CD14-positive monocyte (primary cell): Measurements from ENCODE around the gene KATNBL1. TPM values are rescaled to one million over a fixed set of nuclear protein-coding genes. Genes with fewer than 3 reads are reported as not detected.

Experiments
- DNase-seq, 3 donors: peaks; one replicate each; pipeline ENCODE4 v3.0.0-alpha.2; 2011 to 2022
- H2AFZ ChIP-seq: 2 replicates; pipeline ENCODE4 v1.6.0; 2012; ENCODE audit warnings: mild to moderate bottlenecking, low read depth, low read length, inconsistent platforms; ENCODE audit not compliant: insufficient read depth, poor library complexity, severe bottlenecking
- H3K27ac ChIP-seq, 2 donors: 1 replicate in 1 of 2; 2 replicates in 1 of 2; pipeline ENCODE4 v1.5.1; 2012 to 2013; ENCODE audit warnings: low read length in 2 of 2, control low read depth in 1 of 2, inconsistent platforms in 1 of 2, low read depth in 1 of 2, mild to moderate bottlenecking in 1 of 2
- H3K27me3 ChIP-seq, 2 donors: one replicate each; pipeline versions ENCODE4 v1.6.0 to v1.6.1; 2011 to 2013; ENCODE audit warnings: low read length in 2 of 2; ENCODE audit not compliant: control insufficient read depth in 2 of 2, insufficient read depth in 2 of 2
- H3K36me3 ChIP-seq, 2 donors: replicated peaks in 1 of 2; 1 replicate in 1 of 2; 2 replicates in 1 of 2; pipeline versions ENCODE4 v1.5.1 to v1.6.1; 2012 to 2013; ENCODE audit warnings: low read length in 2 of 2, control low read depth in 1 of 2, inconsistent platforms in 1 of 2, mild to moderate bottlenecking in 1 of 2; ENCODE audit not compliant: insufficient read depth in 2 of 2, control insufficient read depth in 1 of 2
- H3K4me1 ChIP-seq, 2 donors: 1 replicate in 1 of 2; 2 replicates in 1 of 2; pipeline versions ENCODE4 v1.5.1 to v1.6.1; 2012 to 2013; ENCODE audit warnings: low read length in 2 of 2, control low read depth in 1 of 2, inconsistent platforms in 1 of 2, mild to moderate bottlenecking in 1 of 2, moderate library complexity in 1 of 2; ENCODE audit not compliant: insufficient read depth in 2 of 2, control insufficient read depth in 1 of 2
- H3K4me2 ChIP-seq: replicated peaks from 2 replicates; pipeline ENCODE3; 2012; ENCODE audit warnings: low read length, moderate library complexity, mild to moderate bottlenecking; ENCODE audit not compliant: poor library complexity, severe bottlenecking; ENCODE audit errors: extremely low read depth
- H3K4me3 ChIP-seq, 3 experiments: fragments of 200-600 bp in 1 of 3; sonication (generic) in 1 of 3; replicated peaks in 1 of 3; 1 replicate in 2 of 3; 2 replicates in 1 of 3; pipeline ENCODE4 v1.5.1; 2011 to 2013; ENCODE audit warnings: low read length in 3 of 3, mild to moderate bottlenecking in 3 of 3, control low read depth in 2 of 3, low read depth in 2 of 3, inconsistent platforms in 1 of 3, moderate library complexity in 1 of 3
- H3K79me2 ChIP-seq: 2 replicates; pipeline ENCODE4 v1.6.0; 2012; ENCODE audit warnings: mild to moderate bottlenecking, control low read depth, inconsistent platforms, low read length, moderate library complexity; ENCODE audit not compliant: insufficient read depth
- H3K9ac ChIP-seq: 2 replicates; pipeline ENCODE4 v1.6.0; 2017; ENCODE audit warnings: low read length, mild to moderate bottlenecking; ENCODE audit not compliant: insufficient read depth, poor library complexity, severe bottlenecking
- H3K9me3 ChIP-seq, 2 donors: replicated peaks in 1 of 2; 1 replicate in 1 of 2; 2 replicates in 1 of 2; pipeline versions ENCODE4 v1.5.1 to v1.6.1; 2012 to 2013; ENCODE audit warnings: low read length in 2 of 2, control low read depth in 1 of 2; ENCODE audit not compliant: control insufficient read depth in 1 of 2, insufficient read depth in 1 of 2
- H4K20me1 ChIP-seq: 2 replicates; pipeline ENCODE4 v1.6.0; 2012; ENCODE audit warnings: mild to moderate bottlenecking, low read length, control low read depth, moderate library complexity; ENCODE audit not compliant: insufficient read depth
- H3K27ac Mint-ChIP-seq, 7 donors: one replicate each; pipeline ENCODE4 v1.8.0; 2020; ENCODE audit warnings: mild to moderate bottlenecking in 7 of 7, mixed read lengths in 7 of 7, moderate library complexity in 6 of 7, inconsistent platforms in 2 of 7
- H3K27me3 Mint-ChIP-seq, 3 donors: one replicate each; pipeline ENCODE4 v1.8.0; 2021 to 2022; ENCODE audit warnings: low read depth in 3 of 3, mild to moderate bottlenecking in 3 of 3, mixed read lengths in 3 of 3, moderate library complexity in 3 of 3, inconsistent platforms in 1 of 3
- H3K36me3 Mint-ChIP-seq, 2 donors: one replicate each; pipeline ENCODE4 v1.8.0; 2020; ENCODE audit warnings: mixed read lengths in 2 of 2, inconsistent platforms in 1 of 2, mild to moderate bottlenecking in 1 of 2
- H3K4me1 Mint-ChIP-seq: one replicate; pipeline ENCODE4 v1.8.0; 2020; ENCODE audit warnings: mild to moderate bottlenecking, mixed read lengths
- H3K4me3 Mint-ChIP-seq, 2 donors: one replicate each; pipeline ENCODE4 v1.8.0; 2020; ENCODE audit warnings: mild to moderate bottlenecking in 2 of 2, mixed read lengths in 2 of 2, moderate library complexity in 1 of 2
- H3K9me3 Mint-ChIP-seq, 7 donors: one replicate each; pipeline ENCODE4 v1.8.0; 2020 to 2022; ENCODE audit warnings: mixed read lengths in 7 of 7, mild to moderate bottlenecking in 6 of 7, moderate library complexity in 6 of 7, inconsistent platforms in 2 of 7
- WGBS: methylation state at CpG from one replicate; pipeline ENCODE4 v1.1.5; 2013; ENCODE audit warnings: missing lambda C conversion rate; ENCODE audit not compliant: insufficient coverage; 5-methylcytosine and 5-hydroxymethylcytosine counted together
- intact Hi-C, 2 donors: fragments of 100-400 bp; cut with micrococcal nuclease; formaldehyde crosslinking; loops; one replicate each; pipeline versions ENCODE4 v1.15.0 to v1.15.1; 2023
- polyA plus RNA-seq, 3 donors: library from polyadenylated mRNA; depleted of rRNA in 1 of 3; unstranded in 2 of 3; stranded (reverse) in 1 of 3; fragments of 300-500 nt in 2 of 3; fragments of >200 nt in 1 of 3; fragmentation: Illumina TruSeq in 2 of 3; gene quantifications; 1 replicate in 2 of 3; 2 replicates in 1 of 3; pipeline ENCODE4 v1.2.3, GENCODE V29; 2012 to 2021
- TF ChIP-seq, protein P1 (sequence below): fragments of 200-600 bp; IDR thresholded peaks from one replicate; pipeline ENCODE4 v1.8.0; 2022; ENCODE audit warnings: antibody characterized with exemption, mild to moderate bottlenecking

Gene KATNBL1
- polyA plus RNA-seq, 3 donors: 16.5 to 38.4 (median 37.7) TPM

DNA sequence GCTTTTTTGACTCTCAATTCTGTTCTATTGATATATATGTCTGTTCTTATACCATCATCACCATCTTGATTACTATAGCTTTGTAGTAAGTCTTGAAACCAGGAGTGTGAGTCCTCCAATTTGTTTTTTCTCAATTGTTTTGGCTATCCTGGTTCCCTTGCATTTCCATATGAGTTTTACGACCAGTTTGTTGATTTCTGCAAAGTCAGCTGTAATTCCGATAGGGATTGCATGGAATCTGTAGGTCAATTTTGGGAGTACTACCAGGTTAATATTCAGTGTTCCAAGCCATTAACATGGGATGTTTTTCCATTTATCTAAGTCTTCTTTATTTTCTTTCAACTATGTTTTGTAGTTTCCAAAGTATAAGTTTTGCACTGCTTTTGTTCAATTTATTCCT is 81.0 kb downstream of the KATNBL1 start:
- intact Hi-C loops: no loop called here
- WGBS: no CpG with 5 or more reads among the region's 2 CpGs
- no peak overlapping the region for H3K9ac ChIP-seq

DNA sequence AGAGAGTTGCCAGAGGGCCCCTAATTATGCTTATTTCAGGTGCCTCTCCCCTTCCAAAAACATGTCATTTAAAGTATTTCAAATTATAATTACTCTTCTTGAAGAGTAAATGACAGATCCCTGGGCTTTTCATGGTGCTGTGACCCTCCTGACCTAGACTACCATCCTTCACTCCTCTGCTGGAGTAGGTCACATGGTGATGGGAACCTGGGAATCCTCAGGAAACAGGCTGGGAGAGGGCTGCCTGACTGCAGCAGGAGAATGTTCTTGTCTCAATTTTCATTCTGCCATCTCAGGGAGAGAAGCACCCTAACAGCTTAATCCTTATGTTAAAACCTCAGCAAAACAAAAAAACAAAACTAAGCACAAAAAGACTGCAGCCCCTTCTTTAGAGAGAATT is 83.4 kb downstream of the KATNBL1 start:
- Histone ChIP-seq H3K9ac (no peak overlapping the region), H3K36me3 (no peaks in the 10 kb centered on the region), H3K27me3 (peaks cover 0 to 4% of the 10 kb centered on the region in 2 donors), H3K9me3 (no peaks in the 10 kb centered on the region), H3K4me3 (no peak overlapping the region), H3K27ac (no peak overlapping the region), H3K4me1 (no peaks in the 10 kb centered on the region), H2AFZ (no peak overlapping the region), H4K20me1 (no peaks in the 10 kb centered on the region), H3K4me2 (no peak overlapping the region), H3K79me2 (no peaks in the 10 kb centered on the region)
- intact Hi-C loops: no loop called here
- peaks cover 2 to 7% (median 3%) of the 10 kb centered on the region in 7 donors for H3K9me3 Mint-ChIP-seq
- peaks cover 4 to 9% (median 4%) of the 10 kb centered on the region in 3 donors for H3K27me3 Mint-ChIP-seq
- H3K27ac Mint-ChIP-seq: no peak overlapping the region
- TF ChIP-seq, protein P1, sequence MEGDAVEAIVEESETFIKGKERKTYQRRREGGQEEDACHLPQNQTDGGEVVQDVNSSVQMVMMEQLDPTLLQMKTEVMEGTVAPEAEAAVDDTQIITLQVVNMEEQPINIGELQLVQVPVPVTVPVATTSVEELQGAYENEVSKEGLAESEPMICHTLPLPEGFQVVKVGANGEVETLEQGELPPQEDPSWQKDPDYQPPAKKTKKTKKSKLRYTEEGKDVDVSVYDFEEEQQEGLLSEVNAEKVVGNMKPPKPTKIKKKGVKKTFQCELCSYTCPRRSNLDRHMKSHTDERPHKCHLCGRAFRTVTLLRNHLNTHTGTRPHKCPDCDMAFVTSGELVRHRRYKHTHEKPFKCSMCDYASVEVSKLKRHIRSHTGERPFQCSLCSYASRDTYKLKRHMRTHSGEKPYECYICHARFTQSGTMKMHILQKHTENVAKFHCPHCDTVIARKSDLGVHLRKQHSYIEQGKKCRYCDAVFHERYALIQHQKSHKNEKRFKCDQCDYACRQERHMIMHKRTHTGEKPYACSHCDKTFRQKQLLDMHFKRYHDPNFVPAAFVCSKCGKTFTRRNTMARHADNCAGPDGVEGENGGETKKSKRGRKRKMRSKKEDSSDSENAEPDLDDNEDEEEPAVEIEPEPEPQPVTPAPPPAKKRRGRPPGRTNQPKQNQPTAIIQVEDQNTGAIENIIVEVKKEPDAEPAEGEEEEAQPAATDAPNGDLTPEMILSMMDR: no peak
- no peak overlapping the region for H3K4me3 Mint-ChIP-seq
- no peaks in the 10 kb centered on the region for H3K4me1 Mint-ChIP-seq
- DNase-seq: no peak
- H3K36me3 Mint-ChIP-seq: no peaks in the 10 kb centered on the region

More for the DNA sequence above, 81.0 kb downstream of the KATNBL1 start:
- Mint-ChIP-seq H3K27me3 (peaks cover 2 to 9% (median 4%) of the 10 kb centered on the region in 3 donors), H3K9me3 (peaks cover 0 to 3% (median 0%) of the 10 kb centered on the region in 7 donors), H3K4me1 (no peaks in the 10 kb centered on the region), H3K27ac (no peak overlapping the region), H3K4me3 (no peak overlapping the region), H3K36me3 (peaks cover 0 to 2% of the 10 kb centered on the region in 2 donors)
- Histone ChIP-seq H3K9me3 (no peaks in the 10 kb centered on the region), H3K27me3 (peaks cover 0 to 4% of the 10 kb centered on the region in 2 donors), H3K4me2 (no peak overlapping the region), H4K20me1 (no peaks in the 10 kb centered on the region), H3K36me3 (peaks cover 0 to under 1% of the 10 kb centered on the region in 2 donors), H3K79me2 (no peaks in the 10 kb centered on the region), H2AFZ (no peak overlapping the region), H3K4me1 (no peaks in the 10 kb centered on the region), H3K4me3 (no peak overlapping the region), H3K27ac (no peak overlapping the region)
- DNase-seq: no peak
- TF ChIP-seq, protein P1: no peak
